ENCODE results near the gene CLTB.

DNA sequence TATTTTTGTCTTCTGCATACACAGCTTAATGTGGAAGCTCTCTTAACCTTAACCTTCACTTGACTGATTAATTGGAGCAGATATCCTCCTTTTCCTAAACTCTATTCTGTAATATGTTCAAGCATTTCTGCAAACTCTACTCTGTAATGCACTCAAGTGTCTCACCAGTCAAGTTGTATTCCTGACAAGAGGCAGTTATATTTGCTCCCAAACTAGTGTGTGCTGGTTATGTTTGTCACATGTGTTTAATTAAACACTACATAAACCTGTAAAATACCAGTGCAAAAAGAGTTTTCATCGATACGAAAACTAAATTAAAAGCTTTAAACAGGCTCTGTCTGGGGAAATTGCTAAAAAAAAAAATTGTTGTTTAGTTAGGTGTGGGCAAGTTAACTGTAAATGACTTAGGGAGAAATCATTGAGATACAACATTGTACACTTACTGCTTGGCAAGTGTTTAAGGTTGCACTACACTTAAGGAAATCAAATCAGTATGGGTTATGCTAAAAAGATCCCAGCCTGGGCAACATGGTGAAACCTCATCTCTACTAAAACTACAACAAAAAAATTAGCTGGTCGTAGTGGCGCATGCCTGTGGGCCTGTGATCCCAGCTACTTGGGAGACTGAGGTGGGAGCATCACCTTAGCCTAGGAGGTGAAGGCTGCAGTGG is 38.5 kb upstream of the CLTB start:
- TF ChIP-seq, protein P1, sequence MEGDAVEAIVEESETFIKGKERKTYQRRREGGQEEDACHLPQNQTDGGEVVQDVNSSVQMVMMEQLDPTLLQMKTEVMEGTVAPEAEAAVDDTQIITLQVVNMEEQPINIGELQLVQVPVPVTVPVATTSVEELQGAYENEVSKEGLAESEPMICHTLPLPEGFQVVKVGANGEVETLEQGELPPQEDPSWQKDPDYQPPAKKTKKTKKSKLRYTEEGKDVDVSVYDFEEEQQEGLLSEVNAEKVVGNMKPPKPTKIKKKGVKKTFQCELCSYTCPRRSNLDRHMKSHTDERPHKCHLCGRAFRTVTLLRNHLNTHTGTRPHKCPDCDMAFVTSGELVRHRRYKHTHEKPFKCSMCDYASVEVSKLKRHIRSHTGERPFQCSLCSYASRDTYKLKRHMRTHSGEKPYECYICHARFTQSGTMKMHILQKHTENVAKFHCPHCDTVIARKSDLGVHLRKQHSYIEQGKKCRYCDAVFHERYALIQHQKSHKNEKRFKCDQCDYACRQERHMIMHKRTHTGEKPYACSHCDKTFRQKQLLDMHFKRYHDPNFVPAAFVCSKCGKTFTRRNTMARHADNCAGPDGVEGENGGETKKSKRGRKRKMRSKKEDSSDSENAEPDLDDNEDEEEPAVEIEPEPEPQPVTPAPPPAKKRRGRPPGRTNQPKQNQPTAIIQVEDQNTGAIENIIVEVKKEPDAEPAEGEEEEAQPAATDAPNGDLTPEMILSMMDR (IDR thresholded peaks at IDR 0.05), result no peak
- TF ChIP-seq POLR2A (IDR thresholded peaks at IDR 0.05), result no peak

Measured in testis (tissue), 2 donors.